Smooth muscle cell (in vitro differentiated cells): ENCODE results near the gene CCL27. TPM values are rescaled to one million over a fixed set of nuclear protein-coding genes. Genes with fewer than 3 reads are reported as not detected.

Experiments used
- DNase-seq: peaks from one replicate; lab custom pipeline; 2025; ENCODE audit not compliant: unreplicated experiment; lab: John Stamatoyannopoulos, UW
- H2AFZ ChIP-seq: fragments of 200-600 bp; sonication (generic); 2 replicates; pipeline ENCODE4 v1.6.0; 2016; ENCODE audit warnings: antibody characterized with exemption, low read depth, mild to moderate bottlenecking
- H3F3A ChIP-seq: fragments of 200-600 bp; sonication (generic); 2 replicates; pipeline ENCODE4 v1.6.0; 2017; ENCODE audit warnings: antibody characterized with exemption, low read depth
- H3K27ac ChIP-seq: fragments of 200-600 bp; sonication (generic); 2 replicates; pipeline ENCODE4 v1.5.1; 2016; ENCODE audit warnings: low read depth, mild to moderate bottlenecking
- H3K27me3 ChIP-seq: fragments of 200-600 bp; sonication (generic); 2 replicates; pipeline ENCODE4 v1.6.1; 2016; ENCODE audit warnings: low read depth, mild to moderate bottlenecking
- H3K36me3 ChIP-seq: fragments of 200-600 bp; sonication (generic); 2 replicates; pipeline ENCODE4 v1.5.1; 2016; ENCODE audit warnings: low read depth
- H3K4me1 ChIP-seq: fragments of 200-600 bp; sonication (generic); 2 replicates; pipeline ENCODE4 v1.5.1; 2016; ENCODE audit warnings: low read depth
- H3K4me2 ChIP-seq: fragments of 200-600 bp; sonication (generic); 2 replicates; pipeline ENCODE4 v1.6.0; 2016; ENCODE audit warnings: mild to moderate bottlenecking
- H3K4me3 ChIP-seq: fragments of 200-600 bp; sonication (generic); 2 replicates; pipeline ENCODE4 v1.5.1; 2016; ENCODE audit warnings: mild to moderate bottlenecking
- H3K79me2 ChIP-seq: fragments of 200-600 bp; sonication (generic); 2 replicates; pipeline ENCODE4 v1.6.0; 2016; ENCODE audit warnings: low read depth, mild to moderate bottlenecking
- H3K9ac ChIP-seq: fragments of 200-600 bp; sonication (generic); 2 replicates; pipeline ENCODE4 v1.6.0; 2016; ENCODE audit warnings: low read depth
- H3K9me3 ChIP-seq: fragments of 200-600 bp; sonication (generic); replicated peaks from 2 replicates; pipeline ENCODE4 v1.5.1; 2016; ENCODE audit warnings: low read depth
- H4K20me1 ChIP-seq: fragments of 200-600 bp; sonication (generic); 2 replicates; pipeline ENCODE4 v1.6.0; 2016; ENCODE audit warnings: low read depth
- CTCF ChIP-seq: fragments of 200-600 bp; sonication (generic); IDR thresholded peaks from 2 replicates; pipeline ENCODE4 v1.5.1; 2017; ENCODE audit warnings: borderline replicate concordance, mild to moderate bottlenecking, antibody characterized with exemption; ENCODE audit not compliant: insufficient read depth, poor library complexity, severe bottlenecking
- WGBS: methylation state at CpG from one replicate; pipeline ENCODE4 v1.1.7; 2016; ENCODE audit warnings: low lambda C conversion rate; 5-methylcytosine and 5-hydroxymethylcytosine counted together
- polyA plus RNA-seq: library from polyadenylated mRNA; unstranded; fragments of >200 nt; fragmentation: Nextera tagmentation; extraction: Ambion mirVana; gene quantifications from 2 replicates; pipeline ENCODE4 v1.2.1, GENCODE V29; 2016
- total RNA-seq: library from RNA; depleted of rRNA; stranded (reverse); fragments of >200 nt; gene quantifications from 2 replicates; pipeline ENCODE4 v1.2.3, GENCODE V29; 2014

The CCL27 gene
- total and polyA plus RNA-seq, 2 experiments from 2014 or later, result 1.0 to 3.6 TPM

- peak within 1 kb of the TSS; percentile 79 for H3K27ac ChIP-seq
- H3K27me3 ChIP-seq, result no peaks in the 10 kb centered on the region
- H3K9ac ChIP-seq, result peak within 1 kb of the TSS; percentile 76
- peak within 1 kb of the TSS; percentile 86 for H3K4me2 ChIP-seq
- H3K4me3 ChIP-seq, result peak within 1 kb of the TSS; percentile 48
- H4K20me1 ChIP-seq, result no peaks in the 10 kb centered on the region
- H3F3A ChIP-seq, result peaks cover 17% of the 10 kb centered on the region
- no peaks in the 10 kb centered on the region for H3K36me3 ChIP-seq
- peak within 1 kb of the TSS; percentile 71 for H2AFZ ChIP-seq
- H3K9me3 ChIP-seq, result no peaks in the 10 kb centered on the region
- DNase-seq, result peak; percentile 55
- WGBS, result 3% methylated on average over 24 of the region's 24 CpGs
- peaks cover 27% of the 10 kb centered on the region for H3K4me1 ChIP-seq
- no peak for TF ChIP-seq CTCF
- H3K79me2 ChIP-seq, result peaks cover 21% of the 10 kb centered on the region
Observed at GRCh38 chr9:34651876-34652601, 10.4 kb downstream of the CCL27 start, which contains the start of gene IL11RA. TSS of gene IL11RA (plus strand) at chr9:34652185. CDS start at chr9:34655218, 3,033 bp downstream.

GRCh38 chr9:34651321-34651720, 11.1 kb downstream of the CCL27 start:
- Histone ChIP-seq H3K4me3 (peak overlapping the region; percentile 48), H4K20me1 (no peaks in the 10 kb centered on the region), H3K4me1 (peaks cover 27% of the 10 kb centered on the region), H3K9me3 (no peaks in the 10 kb centered on the region), H3K36me3 (no peaks in the 10 kb centered on the region), H3K4me2 (peak overlapping the region; percentile 86), H2AFZ (peak overlapping the region; percentile 71), H3K27ac (peak overlapping the region; percentile 79), H3K27me3 (no peaks in the 10 kb centered on the region), H3F3A (peaks cover 17% of the 10 kb centered on the region), H3K79me2 (peaks cover 21% of the 10 kb centered on the region), H3K9ac (peak overlapping the region; percentile 76)
- DNase-seq, result no peak
- 59% methylated on average over 4 of the region's 4 CpGs for WGBS
- no peak for TF ChIP-seq CTCF

GRCh38 chr9:34650816-34651215, 11.6 kb downstream of the CCL27 start:
- Histone ChIP-seq H3K27me3 (no peaks in the 10 kb centered on the region), H3K4me2 (peak overlapping the region; percentile 86), H3K9me3 (no peaks in the 10 kb centered on the region), H3F3A (peaks cover 17% of the 10 kb centered on the region), H3K4me1 (peaks cover 27% of the 10 kb centered on the region), H3K79me2 (peaks cover 21% of the 10 kb centered on the region), H3K27ac (peak overlapping the region; percentile 79), H3K9ac (no peak overlapping the region), H3K36me3 (no peaks in the 10 kb centered on the region), H4K20me1 (no peaks in the 10 kb centered on the region), H2AFZ (no peak overlapping the region), H3K4me3 (no peak overlapping the region)
- WGBS, result 87% methylated on average over 5 of the region's 5 CpGs
- TF ChIP-seq CTCF, result no peak
- DNase-seq, result no peak
